Activated T-cell treated with anti-CD3 and anti-CD28 coated beads, Interleukin-2, amount 50 U/mL, for 48 hours (primary cell): Measurements from ENCODE around the gene SCAMP5.

Source experiments
- DNase-seq, 2 experiments: peaks; one replicate each; pipeline ENCODE4 v3.0.0-alpha.2; 2020

The SCAMP5 gene

DNA sequence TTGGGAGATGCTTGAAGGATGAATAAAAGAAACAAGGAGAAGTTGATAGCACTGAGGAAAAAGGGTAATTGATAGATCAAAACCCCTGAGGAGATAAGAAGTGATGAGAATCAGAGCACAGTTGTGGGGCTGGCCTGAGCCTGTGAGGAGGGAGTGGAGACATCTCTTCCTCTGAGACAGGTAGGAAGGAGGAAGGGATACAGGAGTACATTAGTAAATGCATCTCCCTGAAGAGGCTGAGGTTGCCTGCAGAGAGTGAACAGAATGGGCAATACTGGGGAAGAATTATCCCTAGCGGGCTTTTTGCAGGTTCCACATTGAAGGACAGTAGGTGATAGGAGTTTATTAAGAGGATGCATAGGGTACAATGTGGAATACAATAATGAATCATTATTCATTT lies 17.3 kb upstream of the SCAMP5 start:
- DNase-seq: no peak

DNA sequence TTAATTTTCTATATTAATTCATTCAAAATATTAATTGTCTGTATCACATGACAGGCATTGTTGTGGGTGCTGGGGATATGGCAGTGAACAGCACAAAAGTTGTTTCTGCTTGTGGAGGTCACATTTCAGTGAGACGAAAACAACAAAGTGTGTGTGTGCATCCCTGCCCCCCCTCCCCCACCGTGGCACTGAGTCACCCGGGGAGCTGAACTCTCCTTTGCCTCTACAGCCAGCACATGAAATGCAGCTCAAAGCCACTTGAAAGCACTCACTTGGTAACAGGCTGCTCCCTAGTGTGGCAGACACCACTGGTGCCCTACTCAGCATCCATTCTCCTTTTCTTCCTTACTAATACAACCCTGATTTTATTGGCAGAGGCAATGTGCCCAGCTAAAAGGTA lies 16.9 kb upstream of the SCAMP5 start:
- DNase-seq: peak; percentile 70 to 78

DNA sequence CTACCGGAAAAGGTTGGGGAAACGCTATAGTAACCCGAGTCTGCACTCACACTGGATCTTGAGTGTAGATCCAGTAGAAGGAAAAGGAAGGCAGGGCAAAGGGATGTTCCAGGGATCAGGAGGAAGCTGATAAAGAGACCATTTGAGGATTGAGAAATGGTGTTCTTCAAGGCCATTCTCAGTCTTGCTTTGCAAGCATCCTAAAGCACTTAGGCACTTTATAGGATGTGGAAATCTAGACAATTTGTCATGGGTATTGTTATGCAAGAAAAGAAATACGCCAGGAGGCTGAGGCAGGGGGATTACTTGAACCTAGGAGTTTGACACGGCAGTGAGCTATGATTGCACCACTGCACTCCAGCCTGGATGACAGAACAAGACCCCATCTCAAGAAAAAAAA lies 13.2 kb upstream of the SCAMP5 start:
- DNase-seq: no peak

- DNase-seq: peak; percentile 68 to 74
Measured at GRCh38 chr15:74983725-74984231, 11.6 kb upstream of the SCAMP5 start.

DNA sequence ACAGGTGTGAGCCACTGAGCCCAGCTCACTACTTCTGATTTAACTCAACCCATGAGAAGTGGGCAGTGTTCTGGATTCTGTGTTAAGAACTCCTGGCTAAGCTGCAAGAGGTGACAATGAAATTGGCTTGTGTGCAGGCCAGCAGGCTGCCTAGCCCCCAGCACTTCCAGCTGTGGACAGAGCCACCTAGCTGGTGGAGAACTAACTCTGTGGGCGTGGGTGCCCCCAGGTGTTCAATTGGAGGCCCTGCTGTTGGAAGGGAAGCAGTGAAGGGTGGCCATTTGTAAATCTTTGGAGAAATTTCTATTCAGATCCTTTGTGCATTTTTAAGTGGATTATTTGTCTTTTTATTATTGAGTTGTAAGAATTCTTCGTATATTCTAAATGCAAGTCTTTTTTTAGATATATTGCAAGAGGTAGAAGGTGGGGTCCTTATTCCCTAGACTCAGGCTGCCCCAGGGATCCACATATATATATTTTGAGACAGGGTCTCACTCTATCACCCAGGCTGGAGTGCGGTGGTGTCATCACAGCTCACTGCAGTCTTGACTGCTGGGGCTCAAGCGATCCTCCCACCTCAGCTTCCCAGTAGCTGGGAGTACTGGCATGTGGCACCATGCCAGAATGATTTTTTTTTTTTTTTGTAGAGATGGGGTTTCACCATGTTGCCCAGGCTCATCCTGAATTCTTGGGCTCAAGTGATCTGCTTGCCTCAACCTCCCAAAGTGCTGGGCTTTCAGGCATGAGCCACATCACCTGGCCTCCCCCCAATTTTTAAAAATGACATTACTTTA lies 7.2 kb upstream of the SCAMP5 start:
- DNase-seq: peak; percentile 46 to 59

DNA sequence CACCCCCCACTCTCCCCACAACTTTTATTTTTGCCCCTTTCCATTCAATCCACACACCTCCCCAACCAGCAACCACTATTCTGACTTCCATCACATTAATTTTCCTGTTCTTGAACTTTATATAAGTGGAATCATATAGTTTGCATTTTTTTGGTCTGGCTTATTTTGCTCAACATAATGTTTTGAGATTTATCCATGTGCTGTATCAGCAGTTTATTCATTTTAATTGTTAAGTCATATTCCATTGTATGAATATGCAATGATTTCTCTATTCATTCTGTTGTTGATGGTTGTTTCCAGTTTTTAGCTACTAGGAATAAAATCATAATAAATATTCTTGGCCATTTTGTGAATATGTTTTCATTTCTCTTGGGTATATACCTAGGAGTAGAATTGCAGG lies 5.8 kb upstream of the SCAMP5 start:
- DNase-seq: no peak

- DNase-seq: no peak
Measured at GRCh38 chr15:74992619-74993018, 2.7 kb upstream of the SCAMP5 start.

- no peak for DNase-seq
Measured at GRCh38 chr15:74994236-74994635, 1.1 kb upstream of the SCAMP5 start.

- DNase-seq: no peak
Measured at GRCh38 chr15:74994685-74995084, 678 bp upstream of the SCAMP5 start.

GRCh38 chr15:74995779-74996765 lies 709 bp downstream of the SCAMP5 start:
- DNase-seq: no peak

DNA sequence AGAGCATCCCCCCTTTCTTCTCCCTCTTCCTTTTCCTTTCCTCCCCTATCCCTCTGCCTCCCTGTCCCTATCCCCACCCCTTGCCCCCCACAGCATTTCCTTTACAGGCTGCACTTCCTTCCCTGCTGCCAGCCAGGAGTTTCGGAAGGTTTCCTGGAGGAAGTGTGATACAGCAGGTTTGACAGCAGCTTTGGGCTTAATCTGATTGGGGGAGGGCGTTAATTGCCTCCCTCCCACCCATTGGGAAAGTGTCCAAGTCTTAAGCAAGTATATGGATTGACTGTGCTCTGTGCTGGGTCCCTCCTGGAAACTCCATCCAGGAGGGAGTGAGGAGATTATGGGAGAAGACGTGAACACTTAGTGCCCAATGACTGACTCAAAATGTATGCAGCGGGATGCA lies 1.8 kb downstream of the SCAMP5 start:
- no peak for DNase-seq

GRCh38 chr15:74997543-74997942 lies 2.2 kb downstream of the SCAMP5 start:
- DNase-seq: no peak

- DNase-seq: no peak
Measured at GRCh38 chr15:75001310-75001709, 5.9 kb downstream of the SCAMP5 start.

DNA sequence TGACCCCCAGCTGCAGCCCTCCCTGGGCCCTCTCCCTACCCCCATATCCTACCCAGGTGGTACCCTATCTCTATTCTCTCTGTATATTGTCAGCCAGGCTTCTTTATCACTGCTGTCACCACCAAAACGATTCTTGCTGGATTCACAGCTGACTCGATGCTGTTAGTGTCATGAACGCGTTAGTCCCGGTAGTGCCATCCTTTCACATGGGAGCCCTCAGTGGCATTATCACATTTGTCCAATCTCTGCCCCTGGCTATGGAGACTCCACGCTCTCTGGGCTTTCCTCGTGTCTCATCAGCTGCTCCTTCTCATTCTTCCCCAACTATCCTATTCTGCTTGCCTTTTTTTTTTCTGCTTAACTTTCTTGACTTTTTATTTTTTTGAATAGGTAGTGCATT lies 7.0 kb downstream of the SCAMP5 start:
- no peak for DNase-seq

DNA sequence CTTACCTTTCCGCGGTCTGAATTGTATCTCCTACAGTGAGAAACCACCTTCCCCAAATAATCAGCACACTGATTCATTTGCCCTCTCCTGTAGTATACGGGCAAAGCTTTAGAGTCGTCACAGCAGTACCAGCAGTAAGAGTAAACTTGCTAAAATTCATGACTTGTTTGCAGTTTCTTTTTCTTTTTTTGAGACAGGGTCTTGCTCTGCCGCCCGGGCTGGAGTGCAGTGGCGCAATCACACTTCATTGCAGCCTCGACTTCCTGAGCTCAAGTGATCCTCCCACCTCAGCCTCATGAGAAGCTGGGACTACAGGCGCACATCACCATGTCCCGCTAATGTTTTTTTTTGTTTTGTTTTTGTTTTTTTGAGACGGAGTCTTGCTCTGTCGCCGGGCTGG lies 11.9 kb downstream of the SCAMP5 start:
- no peak for DNase-seq

GRCh38 chr15:75008221-75008625 lies 12.9 kb downstream of the SCAMP5 start:
- DNase-seq: no peak

DNA sequence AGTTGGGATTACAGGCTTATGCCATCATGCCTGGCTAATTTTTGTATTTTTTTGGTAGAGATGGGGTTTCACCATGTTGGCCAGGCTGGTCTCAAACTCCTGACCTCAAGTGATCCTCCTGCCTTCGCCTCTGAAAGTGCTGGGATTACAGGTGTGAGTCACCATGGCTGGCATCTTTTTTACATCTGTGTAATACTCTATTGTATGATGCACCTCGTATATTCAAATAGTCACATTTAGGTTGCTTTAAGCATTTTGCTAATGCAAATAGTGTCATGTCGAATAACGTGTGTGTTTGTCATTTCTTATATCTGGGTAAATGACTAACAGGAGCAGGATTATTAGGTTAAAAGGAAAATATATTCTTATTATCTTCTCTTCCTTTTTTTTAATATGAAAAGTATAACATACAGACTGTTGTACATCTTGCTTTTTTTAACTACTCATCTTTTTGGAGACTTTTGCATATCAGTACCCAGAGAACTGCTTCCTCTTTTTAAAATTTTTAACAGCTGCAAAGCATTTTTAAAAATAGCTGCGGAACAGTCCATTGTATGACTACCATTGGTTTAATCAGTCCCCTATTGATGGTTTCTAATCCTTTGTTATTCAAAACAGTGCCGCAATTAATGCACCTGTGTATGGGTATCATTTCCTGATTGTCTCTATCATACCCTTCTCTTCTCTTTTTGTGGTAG lies 13.4 kb downstream of the SCAMP5 start:
- no peak for DNase-seq

GRCh38 chr15:75016431-75016830 lies 21.1 kb downstream of the SCAMP5 start:
- DNase-seq: no peak

- no peak for DNase-seq
Measured at GRCh38 chr15:75019916-75020315, 24.6 kb downstream of the SCAMP5 start.

DNA sequence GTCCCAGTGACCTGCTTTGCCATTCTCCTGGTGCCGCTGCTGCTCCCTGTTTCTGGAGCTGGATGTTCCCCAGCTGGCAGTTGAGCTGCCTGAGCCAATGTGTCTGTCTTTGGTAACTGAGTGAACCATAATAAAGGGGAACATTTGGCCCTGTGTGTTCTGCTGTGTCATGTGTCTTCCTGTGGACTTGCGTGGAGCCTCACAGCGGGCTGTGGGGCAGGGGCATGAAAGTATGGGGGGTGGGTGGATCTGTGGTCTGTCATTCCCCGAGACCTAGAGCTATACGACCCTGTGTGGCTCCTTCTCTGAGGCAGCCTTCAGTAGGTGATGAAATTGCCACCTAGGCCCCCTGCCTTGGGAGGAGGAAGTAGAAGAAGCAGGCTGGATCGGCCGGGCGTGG lies 26.0 kb downstream of the SCAMP5 start:
- DNase-seq: no peak

DNA sequence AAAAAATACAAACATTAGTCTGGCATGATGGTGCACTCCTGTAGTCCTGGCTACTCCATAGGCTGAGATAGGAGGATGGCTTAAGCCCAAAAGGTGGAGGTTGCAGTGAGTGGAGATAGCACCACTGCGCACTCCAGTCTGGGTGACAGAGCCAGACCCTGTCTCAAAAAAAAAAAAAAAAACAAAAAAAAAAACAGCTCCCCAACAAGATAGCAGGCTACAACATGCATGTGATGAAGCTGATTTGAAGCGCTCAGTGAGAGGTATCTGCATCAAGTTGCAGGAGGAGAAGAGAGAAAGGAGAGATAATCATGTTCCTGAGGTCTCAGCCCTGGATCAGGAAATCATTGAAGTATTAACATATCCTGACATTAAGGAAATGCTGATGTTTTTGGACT lies 27.4 kb downstream of the SCAMP5 start:
- no peak for DNase-seq

DNA sequence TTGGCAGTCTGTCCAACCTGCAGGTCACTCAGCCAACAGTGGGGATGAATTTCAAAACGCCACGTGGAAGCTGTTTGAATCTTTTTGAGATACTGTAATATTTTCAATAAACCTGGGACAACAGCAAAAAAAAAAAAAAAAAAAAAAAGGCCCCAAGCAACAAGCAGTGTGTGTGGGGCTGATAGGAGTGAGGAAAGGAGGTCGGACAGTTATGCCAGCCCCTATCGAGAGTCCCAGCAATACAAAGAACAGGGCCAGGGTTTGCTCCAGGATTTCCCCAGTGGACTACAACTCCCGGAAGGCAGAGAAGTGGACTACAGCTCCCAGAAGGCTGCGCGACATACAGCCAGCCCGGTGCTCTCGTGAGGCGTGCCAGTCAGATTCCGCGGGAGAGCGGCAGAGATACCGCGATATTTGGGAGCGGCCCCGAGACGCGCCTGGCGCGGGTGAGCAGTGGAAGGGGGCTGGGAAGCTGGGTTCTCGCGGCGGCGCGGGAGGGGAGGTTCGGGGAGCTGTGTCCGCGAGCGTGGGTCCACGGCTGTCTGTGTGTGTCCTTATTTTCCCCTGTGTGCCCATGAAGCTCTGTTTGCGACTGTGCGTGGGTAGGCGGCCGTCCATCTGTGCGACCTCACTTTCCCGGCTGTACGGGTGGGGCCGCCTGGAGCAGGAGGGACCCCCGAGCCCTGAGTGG lies 28.0 kb downstream of the SCAMP5 start, which contains the start of gene PPCDC:
PPCDC (plus strand) TSS at position 410 of the 691 bp plus-strand sequence. CDS start 4,729 bp downstream, outside the sequence.
- peak; percentile 96 to 97 for DNase-seq
